GM23248 (cell line): ENCODE results near the gene PPIL4. TPM values are rescaled to one million over a fixed set of nuclear protein-coding genes. Genes with fewer than 3 reads are reported as not detected.
A peak's percentile ranks its signal among the peaks of the same experiment; 100 is the strongest.
"Not testable (repeated sequence)": the region's sequence is repeated elsewhere in the genome, so short reads cannot be mapped to it uniquely, and the experiment has no call there.

Experiments
- DNase-seq: peaks from one replicate; pipeline ENCODE4 v3.0.0-alpha.2; 2015
- H2AFZ ChIP-seq: fragments of 200-600 bp; sonication (generic); 2 replicates; pipeline ENCODE4 v1.6.1; 2016; ENCODE audit warnings: antibody characterized with exemption
- H3F3A ChIP-seq: fragments of 200-600 bp; sonication (generic); 2 replicates; pipeline ENCODE4 v1.6.1; 2016; ENCODE audit warnings: mild to moderate bottlenecking, antibody characterized with exemption, mixed run types; ENCODE audit not compliant: insufficient read depth
- H3K27ac ChIP-seq: fragments of 200-600 bp; sonication (generic); 2 replicates; pipeline ENCODE4 v1.5.1; 2016; ENCODE audit warnings: mild to moderate bottlenecking
- H3K27me3 ChIP-seq: fragments of 200-600 bp; sonication (generic); replicated peaks from 2 replicates; pipeline ENCODE4 v1.6.1; 2016; ENCODE audit warnings: mild to moderate bottlenecking; ENCODE audit not compliant: insufficient read depth
- H3K36me3 ChIP-seq: fragments of 200-600 bp; sonication (generic); 2 replicates; pipeline ENCODE4 v1.6.1; 2016; ENCODE audit warnings: low read depth, mild to moderate bottlenecking
- H3K4me1 ChIP-seq: fragments of 200-600 bp; sonication (generic); 2 replicates; pipeline ENCODE4 v1.6.1; 2016; ENCODE audit warnings: mild to moderate bottlenecking; ENCODE audit not compliant: insufficient read depth
- H3K4me2 ChIP-seq: fragments of 200-600 bp; sonication (generic); one replicate; pipeline ENCODE4 v1.6.1; 2016; ENCODE audit warnings: mild to moderate bottlenecking; ENCODE audit not compliant: unreplicated experiment
- H3K4me3 ChIP-seq: fragments of 200-600 bp; sonication (generic); 2 replicates; pipeline ENCODE4 v1.5.1; 2016; ENCODE audit warnings: mild to moderate bottlenecking
- H3K79me2 ChIP-seq: fragments of 200-600 bp; sonication (generic); 2 replicates; pipeline ENCODE4 v1.6.1; 2016; ENCODE audit warnings: mild to moderate bottlenecking; ENCODE audit not compliant: insufficient read depth
- H3K9ac ChIP-seq: fragments of 200-600 bp; sonication (generic); 2 replicates; pipeline ENCODE4 v1.6.1; 2016; ENCODE audit warnings: mild to moderate bottlenecking
- H3K9me2 ChIP-seq: fragments of 200-600 bp; sonication (generic); 2 replicates; pipeline ENCODE4 v1.6.1; 2016; ENCODE audit warnings: mixed run types, mild to moderate bottlenecking, moderate library complexity; ENCODE audit not compliant: insufficient read depth
- H3K9me3 ChIP-seq: fragments of 200-600 bp; sonication (generic); one replicate; pipeline ENCODE4 v1.6.1; 2017; ENCODE audit warnings: low read depth
- H4K20me1 ChIP-seq: fragments of 200-600 bp; sonication (generic); 2 replicates; pipeline ENCODE4 v1.6.0; 2016; ENCODE audit not compliant: insufficient read depth
- EZH2 ChIP-seq: fragments of 200-600 bp; sonication (generic); IDR thresholded peaks from 2 replicates; pipeline ENCODE4 v1.6.1; 2018; ENCODE audit warnings: antibody characterized with exemption, mild to moderate bottlenecking; ENCODE audit not compliant: insufficient read depth, poor library complexity, severe bottlenecking
- EZH2phosphoT487 ChIP-seq: fragments of 200-600 bp; sonication (generic); IDR thresholded peaks from 2 replicates; pipeline ENCODE4 v1.6.1; 2018; ENCODE audit warnings: antibody characterized with exemption, moderate library complexity, mild to moderate bottlenecking, low read depth; ENCODE audit not compliant: insufficient read depth
- WGBS, 2 experiments: methylation state at CpG; one replicate each; pipeline ENCODE4 v1.1.6; 2015 to 2017; ENCODE audit warnings: low lambda C conversion rate in 2 of 2, low coverage in 1 of 2; ENCODE audit errors: missing lambda C conversion rate in 2 of 2; 5-methylcytosine and 5-hydroxymethylcytosine counted together
- in situ Hi-C: fragments of 300-500 bp; cut with MboI; formaldehyde crosslinking; loops from 2 replicates; pipeline ENCODE4 v1.15.0; 2020
- polyA plus RNA-seq: library from polyadenylated mRNA; unstranded; fragments of >200 nt; fragmentation: Nextera tagmentation; extraction: Ambion mirVana; gene quantifications from 2 replicates; pipeline ENCODE4 v1.2.1, GENCODE V29; 2016
- total RNA-seq: library from RNA; depleted of rRNA; stranded (reverse); fragments of >200 nt; shearing (Covaris generic); gene quantifications from 2 replicates; pipeline ENCODE4 v1.2.3, GENCODE V29; 2014

PPIL4 gene
- total and polyA plus RNA-seq, 2 experiments from 2014 or later, result 32.2 to 43.0 TPM

DNA sequence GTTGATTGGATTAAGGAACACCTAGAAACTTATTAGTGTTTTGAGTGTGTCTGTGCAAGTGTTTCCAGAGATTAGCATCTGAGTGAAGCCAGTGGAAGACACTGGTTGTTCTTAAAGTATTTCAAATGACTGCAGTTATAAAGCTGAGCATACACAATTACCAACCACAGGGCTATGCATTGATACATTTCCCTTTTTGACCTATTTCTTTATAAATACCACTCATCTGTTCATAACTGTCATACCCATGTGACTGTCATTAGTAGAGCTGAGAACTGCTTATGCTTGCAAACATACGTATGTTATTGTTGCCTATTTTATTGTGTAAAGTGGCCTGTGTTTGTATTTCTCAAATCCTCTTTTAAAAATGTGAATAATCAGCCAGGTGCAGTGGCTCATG lies 45.7 kb downstream of the PPIL4 start:
- H3K9ac ChIP-seq, result no peak overlapping the region
- H3K4me3 ChIP-seq, result no peak overlapping the region
- 0 out of 2 replicates have a peak, but pooled peaks cover 13% of the 10 kb centered on the region for H3K4me1 ChIP-seq
- H2AFZ ChIP-seq, result no peak overlapping the region
- H3K36me3 ChIP-seq, result peaks cover 12% of the 10 kb centered on the region
- H3K9me3 ChIP-seq, result no peaks in the 10 kb centered on the region
- H3K4me2 ChIP-seq, result no peak overlapping the region
- no peaks in the 10 kb centered on the region for H3K79me2 ChIP-seq
- in situ Hi-C loops, result no loop called here
- no peaks in the 10 kb centered on the region for H3K9me2 ChIP-seq
- TF ChIP-seq EZH2, result no peak
- no peak for TF ChIP-seq EZH2phosphoT487
- no peak for DNase-seq
- 86 to 97% methylated on average over 1 of the region's 1 CpG for WGBS, 2 experiments
- no peak overlapping the region for H3K27ac ChIP-seq
- peaks cover 18% of the 10 kb centered on the region for H3F3A ChIP-seq
- H4K20me1 ChIP-seq, result no peaks in the 10 kb centered on the region
- no peaks in the 10 kb centered on the region for H3K27me3 ChIP-seq

DNA sequence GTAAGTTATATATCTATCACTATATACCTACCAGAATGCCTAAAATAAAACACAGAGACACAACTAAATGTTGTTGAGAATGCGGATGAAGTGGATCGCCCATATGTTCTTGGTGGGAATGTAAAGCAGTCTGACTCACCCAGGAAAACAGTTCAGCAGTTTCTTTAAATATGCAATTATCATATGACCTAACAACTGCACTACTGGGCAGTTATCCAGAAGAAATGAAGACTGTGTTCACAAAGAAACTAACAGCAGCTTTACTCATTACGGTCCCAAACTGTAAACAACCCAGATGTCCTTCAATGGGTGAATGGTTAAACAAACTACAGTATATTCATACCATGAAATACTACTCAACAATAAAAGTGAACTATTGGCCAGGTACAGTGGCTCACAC lies 46.8 kb downstream of the PPIL4 start:
- no peaks in the 10 kb centered on the region for H3K27me3 ChIP-seq
- peaks cover 18% of the 10 kb centered on the region for H3F3A ChIP-seq
- TF ChIP-seq EZH2, result no peak
- TF ChIP-seq EZH2phosphoT487, result no peak
- H3K9ac ChIP-seq, result no peak overlapping the region
- DNase-seq, result peak; percentile 76
- 0 out of 2 replicates have a peak, but pooled peaks cover 13% of the 10 kb centered on the region for H3K4me1 ChIP-seq
- no peaks in the 10 kb centered on the region for H3K79me2 ChIP-seq
- in situ Hi-C loops, result no loop called here
- H2AFZ ChIP-seq, result no peak overlapping the region
- H3K9me2 ChIP-seq, result no peaks in the 10 kb centered on the region
- no peak overlapping the region for H3K4me3 ChIP-seq
- no peaks in the 10 kb centered on the region for H3K9me3 ChIP-seq
- no peaks in the 10 kb centered on the region for H4K20me1 ChIP-seq
- peaks cover 1% of the 10 kb centered on the region; the same call in 1 of the 2 replicates for H3K36me3 ChIP-seq
- WGBS, 2 experiments, result 67 to 72% methylated on average over 3 of the region's 3 CpGs
- H3K4me2 ChIP-seq, result no peak overlapping the region
- H3K27ac ChIP-seq, result no peak overlapping the region

DNA sequence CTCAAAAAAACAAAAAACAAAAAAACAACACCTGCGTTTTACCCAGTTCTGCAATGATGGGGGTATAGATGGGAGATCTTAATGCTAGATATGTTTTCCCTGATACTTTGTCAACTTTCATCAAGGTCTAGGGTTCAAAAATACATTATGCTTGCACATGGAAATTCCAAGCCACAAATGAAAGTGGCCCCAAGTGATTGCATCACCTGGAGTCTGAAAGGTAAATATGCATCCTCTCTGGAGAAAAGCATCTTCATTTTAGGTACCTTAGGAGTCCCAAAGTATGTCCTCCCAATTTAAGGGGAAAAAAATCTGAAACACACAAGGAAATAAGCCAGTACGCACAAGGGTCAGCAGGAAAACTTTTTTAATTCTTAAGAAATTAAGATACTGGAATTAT lies 48.5 kb downstream of the PPIL4 start:
- WGBS, 2 experiments, result 99 to 100% methylated on average over 2 of the region's 2 CpGs
- TF ChIP-seq EZH2 (no peak), EZH2phosphoT487 (no peak)
- H3F3A ChIP-seq, result peaks cover 18% of the 10 kb centered on the region

GRCh38 chr6:149496597-149496996 lies 49.2 kb downstream of the PPIL4 start:
- H3K4me3 ChIP-seq, H3K9ac ChIP-seq, H4K20me1 ChIP-seq, H3K27ac ChIP-seq, H3K9me2 ChIP-seq, H3K9me3 ChIP-seq, H2AFZ ChIP-seq, H3K4me2 ChIP-seq, H3K36me3 ChIP-seq, H3K27me3 ChIP-seq, H3K79me2 ChIP-seq, in situ Hi-C loops: not testable (repeated sequence)
- DNase-seq, result peak; percentile 64
- H3F3A ChIP-seq, result peaks cover 18% of the 10 kb centered on the region
- 0 out of 2 replicates have a peak, but pooled peaks cover 13% of the 10 kb centered on the region for H3K4me1 ChIP-seq
- WGBS, 2 experiments, result 62 to 72% methylated on average over 6 of the region's 6 CpGs

More for the DNA sequence above, 48.5 kb downstream of the PPIL4 start:
- Histone ChIP-seq H3K9me3 (no peaks in the 10 kb centered on the region), H3K9ac (no peak overlapping the region), H3K36me3 (no peaks in the 10 kb centered on the region), H3K4me3 (no peak overlapping the region), H3K79me2 (no peaks in the 10 kb centered on the region), H3K27ac (no peak overlapping the region), H3K4me2 (no peak overlapping the region), H4K20me1 (no peaks in the 10 kb centered on the region), H3K27me3 (no peaks in the 10 kb centered on the region), H2AFZ (no peak overlapping the region), H3K9me2 (no peaks in the 10 kb centered on the region), H3K4me1 (0 out of 2 replicates have a peak, but pooled peaks cover 13% of the 10 kb centered on the region)
- no peak for DNase-seq
- in situ Hi-C loops, result no loop called here

GRCh38 chr6:149495349-149496016 lies 50.4 kb downstream of the PPIL4 start:
- Histone ChIP-seq H3K4me1 (0 out of 2 replicates have a peak, but pooled peaks cover 13% of the 10 kb centered on the region), H3F3A (peaks cover 18% of the 10 kb centered on the region)
- H3K27me3 ChIP-seq, H3K4me2 ChIP-seq, H3K36me3 ChIP-seq, H2AFZ ChIP-seq, H3K9ac ChIP-seq, in situ Hi-C loops, H3K4me3 ChIP-seq, H3K27ac ChIP-seq, H3K79me2 ChIP-seq, DNase-seq, H4K20me1 ChIP-seq, H3K9me2 ChIP-seq, H3K9me3 ChIP-seq: not testable (repeated sequence)
- 88 to 90% methylated on average over 11 of the region's 11 CpGs for WGBS, 2 experiments

- DNase-seq, H3K79me2 ChIP-seq, H3K9me2 ChIP-seq, H3K27me3 ChIP-seq, in situ Hi-C loops, H2AFZ ChIP-seq, H4K20me1 ChIP-seq, H3K4me3 ChIP-seq, H3K4me2 ChIP-seq, H3K9me3 ChIP-seq, H3K36me3 ChIP-seq, H3K27ac ChIP-seq, H3K9ac ChIP-seq: not testable (repeated sequence)
- Histone ChIP-seq H3F3A (peaks cover 18% of the 10 kb centered on the region), H3K4me1 (0 out of 2 replicates have a peak, but pooled peaks cover 13% of the 10 kb centered on the region)
- 94 to 95% methylated on average over 4 of the region's 4 CpGs for WGBS, 2 experiments
These were observed 51.0 kb downstream of the PPIL4 start for GRCh38 chr6:149494810-149495209.
